GM12878 (cell line): ENCODE results near the gene SPAG9. TPM values are rescaled to one million over a fixed set of nuclear protein-coding genes. Genes with fewer than 3 reads are reported as not detected.

Experiments
- ATAC-seq: fragments of 200-7000 bp; cut with Tn5 transposase; 3 replicates; pipeline ENCODE4 v1.9.1; 2020; ENCODE audit warnings: mild to moderate bottlenecking, moderate library complexity
- BruUV-seq: library from RNA; stranded (reverse); fragments of 400-500 nt; replicated peaks from 2 replicates; lab custom pipeline; 2021; lab: Mats Ljungman, UMichigan
- CTCF ChIA-PET: fragments of 300-600 bp; sonication (Branson Sonifier 250); formaldehyde crosslinking; extraction: SDS; loops from one replicate; lab custom pipeline; 2021; ENCODE audit warnings: inconsistent platforms; lab: Yijun Ruan, JAX
- POLR2A ChIA-PET: fragments of 350-600 bp; formaldehyde crosslinking; extraction: SDS; loops from one replicate; lab custom pipeline; 2021; ENCODE audit warnings: inconsistent platforms; lab: Charles Lee
- RAD21 ChIA-PET: fragments of 300-600 bp; sonication (Branson Sonifier 250); formaldehyde crosslinking; loops from one replicate; lab custom pipeline; 2023; ENCODE audit warnings: antibody characterized with exemption; ENCODE audit not compliant: unreplicated experiment; lab: Charles Lee
- SMC1A ChIA-PET: fragments of 300-600 bp; sonication (Branson Sonifier 250); formaldehyde crosslinking; loops from one replicate; lab custom pipeline; 2023; ENCODE audit not compliant: unreplicated experiment, uncharacterized antibody; lab: Charles Lee
- DNase-seq: peaks from one replicate; pipeline ENCODE4 v3.0.0-alpha.2; 2011; ENCODE audit warnings: low read depth, low spot score
- FAIRE-seq: peaks from 3 replicates; lab custom pipeline; 2011; peaks lifted over from hg19 to GRCh38; lab: Jason Lieb, UNC
- H2AFZ ChIP-seq: 2 replicates; pipeline ENCODE4 v1.6.0; 2011; ENCODE audit warnings: low read depth, low read length, control low read depth; ENCODE audit not compliant: control insufficient read depth
- H3K27ac ChIP-seq: 2 replicates; pipeline ENCODE4 v1.5.1; 2011; ENCODE audit warnings: control low read depth; ENCODE audit not compliant: control insufficient read depth, insufficient read depth
- H3K27me3 ChIP-seq, 2 experiments: replicated peaks in 1 of 2; 2 replicates each; pipeline versions ENCODE4 v1.6.0 to v1.6.1; 2011; ENCODE audit warnings: low read length in 1 of 2; ENCODE audit not compliant: control insufficient read depth in 2 of 2, insufficient read depth in 2 of 2
- H3K36me3 ChIP-seq, 2 experiments: 2 replicates each; pipeline ENCODE4 v1.5.1; 2011; ENCODE audit warnings: low read length in 1 of 2; ENCODE audit not compliant: control insufficient read depth in 2 of 2, insufficient read depth in 2 of 2
- H3K4me1 ChIP-seq: 2 replicates; pipeline ENCODE4 v1.6.1; 2011; ENCODE audit warnings: mild to moderate bottlenecking, low read length, moderate library complexity, mixed read lengths; ENCODE audit not compliant: control insufficient read depth, insufficient read depth
- H3K4me2 ChIP-seq: 2 replicates; pipeline ENCODE4 v1.6.0; 2011; ENCODE audit warnings: control low read depth; ENCODE audit not compliant: control insufficient read depth, insufficient read depth
- H3K4me3 ChIP-seq: fragments of 200-600 bp; sonication (generic); 2 replicates; pipeline ENCODE4 v1.5.1; 2016
- H3K79me2 ChIP-seq: 2 replicates; pipeline ENCODE4 v1.6.0; 2011; ENCODE audit warnings: low read length; ENCODE audit not compliant: control insufficient read depth, insufficient read depth
- H3K9ac ChIP-seq: 2 replicates; pipeline ENCODE4 v1.8.0; 2011; ENCODE audit warnings: low read length, control low read depth, mixed read lengths; ENCODE audit not compliant: control insufficient read depth, insufficient read depth
- H3K9me3 ChIP-seq: replicated peaks from 3 replicates; pipeline ENCODE4 v1.5.1; 2011; ENCODE audit warnings: mild to moderate bottlenecking, low read length; ENCODE audit not compliant: control insufficient read depth, insufficient read depth
- H4K20me1 ChIP-seq: 2 replicates; pipeline ENCODE4 v1.6.0; 2011; ENCODE audit not compliant: control insufficient read depth, insufficient read depth
- ATF3 ChIP-seq: IDR thresholded peaks from 2 replicates; pipeline ENCODE4 v1.6.1; 2011; ENCODE audit warnings: low read depth, mild to moderate bottlenecking, low read length, moderate library complexity, borderline replicate concordance; ENCODE audit errors: extremely low read depth
- BACH1 ChIP-seq: fragments of 450-650 bp; IDR thresholded peaks from 2 replicates; pipeline ENCODE4 v1.6.1; 2017; ENCODE audit warnings: mild to moderate bottlenecking, borderline replicate concordance
- HDGF ChIP-seq: fragments of 450-650 bp; IDR thresholded peaks from 2 replicates; pipeline ENCODE4 v1.6.1; 2016; ENCODE audit warnings: antibody characterized with exemption
- MYB ChIP-seq: fragments of 150-350 bp; IDR thresholded peaks from 2 replicates; pipeline ENCODE4 v1.6.1; 2014; ENCODE audit warnings: mild to moderate bottlenecking, low read depth, low read length, borderline replicate concordance
- NFXL1 ChIP-seq: fragments of 450-650 bp; IDR thresholded peaks from 2 replicates; pipeline ENCODE4 v1.6.1; 2017; ENCODE audit warnings: antibody characterized with exemption, mild to moderate bottlenecking, borderline replicate concordance
- PAX5 ChIP-seq: IDR thresholded peaks from 2 replicates; pipeline ENCODE4 v1.6.1; 2011; ENCODE audit warnings: low read depth, low read length, borderline replicate concordance
- POLR2AphosphoS5 ChIP-seq: IDR thresholded peaks from 2 replicates; pipeline ENCODE4 v1.6.1; 2011; ENCODE audit warnings: mild to moderate bottlenecking, low read length, inconsistent platforms
- RAD51 ChIP-seq: fragments of 450-650 bp; IDR thresholded peaks from 2 replicates; pipeline ENCODE4 v1.6.1; 2016; ENCODE audit warnings: moderate library complexity, mild to moderate bottlenecking, inconsistent platforms
- RELB ChIP-seq: fragments of 450-650 bp; IDR thresholded peaks from 2 replicates; pipeline ENCODE4 v1.6.1; 2017; ENCODE audit warnings: low read depth, mild to moderate bottlenecking, moderate library complexity
- RUNX3 ChIP-seq: IDR thresholded peaks from 2 replicates; pipeline ENCODE4 v1.6.1; 2012; ENCODE audit warnings: low read length, inconsistent platforms
- SKIL ChIP-seq: fragments of 450-650 bp; IDR thresholded peaks from 2 replicates; pipeline ENCODE4 v1.6.1; 2017; ENCODE audit warnings: mild to moderate bottlenecking, low read depth, inconsistent platforms; ENCODE audit not compliant: poor library complexity, severe bottlenecking
- SMC3 ChIP-seq: IDR thresholded peaks from 2 replicates; pipeline ENCODE4 v1.6.1; 2011; ENCODE audit warnings: low read length, improper control_type of control experiment, borderline replicate concordance
- SP1 ChIP-seq: IDR thresholded peaks from one replicate; pipeline ENCODE4 v1.6.1; 2011; ENCODE audit warnings: low read depth, low read length
- SPI1 ChIP-seq: IDR thresholded peaks from 2 replicates; pipeline ENCODE4 v1.6.1; 2011; ENCODE audit warnings: low read depth, mild to moderate bottlenecking, low read length, moderate library complexity, borderline replicate concordance; ENCODE audit not compliant: insufficient read depth
- STAT3 ChIP-seq: IDR thresholded peaks from 2 replicates; pipeline ENCODE4 v1.6.1; 2011; ENCODE audit warnings: low read depth, low read length, improper control_type of control experiment
- ZSCAN29 ChIP-seq: fragments of 450-650 bp; IDR thresholded peaks from 2 replicates; pipeline ENCODE4 v1.6.1; 2017; ENCODE audit warnings: mild to moderate bottlenecking, moderate library complexity
- WGBS: methylation state at CpG from one replicate; pipeline ENCODE4 v1.1.6; 2016; ENCODE audit warnings: low lambda C conversion rate; ENCODE audit not compliant: insufficient replicate concordance, insufficient coverage; ENCODE audit errors: missing lambda C conversion rate; 5-methylcytosine and 5-hydroxymethylcytosine counted together
- in situ Hi-C: fragments of 300-500 bp; cut with MboI; formaldehyde crosslinking; loops from 9 replicates; pipeline ENCODE4 v1.14.3; 2018; ENCODE audit warnings: mixed read lengths
- intact Hi-C: fragments of 100-400 bp; cut with micrococcal nuclease; formaldehyde crosslinking; loops from one replicate; pipeline ENCODE4 v1.14.2; 2022; ENCODE audit not compliant: unreplicated experiment
- polyA plus RNA-seq, 11 experiments: library from polyadenylated mRNA; depleted of rRNA in 4 of 11; unstranded in 6 of 11; stranded (reverse) in 5 of 11; fragments of >200 nt; fragmentation: Nextera tagmentation in 4 of 11; fragmentation: Illumina TruSeq in 1 of 11; extraction: Ambion mirVana in 4 of 11; extraction: Trizol in 1 of 11; gene quantifications; 1 replicate in 1 of 11; 2 replicates in 10 of 11; pipeline versions ENCODE4 v1.2.1 to v1.2.3, GENCODE V29; 2011 to 2016; ENCODE audit warnings: inconsistent platforms in 2 of 11, missing spikeins in 2 of 11, low read depth in 1 of 11
- total RNA-seq, 4 experiments: library from RNA; depleted of rRNA in 3 of 4; stranded (reverse); fragments of >200 nt in 3 of 4; fragmentation: Illumina TruSeq in 1 of 4; extraction: Trizol in 1 of 4; gene quantifications; 2 replicates each; pipeline versions ENCODE4 v1.2.1 to v1.2.3, GENCODE V29; 2013 to 2021

Gene SPAG9
- total and polyA plus RNA-seq, 10 of the 15 experiments (the other 5 are each of a cell fraction or from before 2014, with no cell fraction given), result 6.6 to 42.0 (median 24.9) TPM

GRCh38 chr17:51153210-51154072 lies 32.8 kb upstream of the SPAG9 start, which contains the start of gene NME1:
TSS of gene NME1 (plus strand) at chr17:51153559. CDS start at chr17:51155655, 2,096 bp downstream.
- Histone ChIP-seq H3K27me3 (no peaks in the 10 kb centered on the region), H3K4me1 (peaks cover 7% of the 10 kb centered on the region), H3K4me3 (peak within 1 kb of the TSS; percentile 90), H4K20me1 (no peaks in the 10 kb centered on the region), H3K27ac (peak within 1 kb of the TSS; percentile 84), H3K36me3 (peaks cover 5 to 17% of the 10 kb centered on the region in 2 experiments), H3K9me3 (no peaks in the 10 kb centered on the region), H3K79me2 (peaks cover 43% of the 10 kb centered on the region), H3K9ac (peak within 1 kb of the TSS; percentile 86), H2AFZ (peak within 1 kb of the TSS; percentile 99), H3K4me2 (peak within 1 kb of the TSS; percentile 99)
- ATAC-seq (peak; percentile 93), DNase-seq (peak; percentile 99), FAIRE-seq (peak; percentile 98)
- POLR2A ChIA-PET, result interaction anchor here (0.6 to 1.6 kb wide), 10 partner anchors 13 to 287 kb away, joined by 3 to 15 read pairs (median 4); partner anchors contain the start of genes NME2, SPAG9 and TOB1
- in situ Hi-C loops, result loop anchor here (5.0 kb wide), 2 partner anchors 151 to 286 kb away; partner anchors contain the start of gene TOB1
- CTCF ChIA-PET, result interaction anchor here (0.6 to 4.6 kb wide), 42 partner anchors 10 to 521 kb away, joined by 3 to 103 read pairs (median 5); partner anchors contain the start of genes NME2 and SPAG9
- RAD21 ChIA-PET, result interaction anchor here (0.6 to 1.7 kb wide), 26 partner anchors 9 to 300 kb away, joined by 3 to 35 read pairs (median 4); partner anchors contain the start of genes SPAG9 and TOB1
- SMC1A ChIA-PET, result interaction anchor here (0.7 to 3.8 kb wide), 31 partner anchors 9 to 517 kb away, joined by 3 to 64 read pairs (median 4); no protein-coding TSS in a partner anchor
- intact Hi-C loops, result loop anchor here (1.0 to 2.0 kb wide), 4 partner anchors 32 to 289 kb away; no protein-coding TSS in a partner anchor
- WGBS, result under 1% methylated on average over 60 of the region's 60 CpGs
- BruUV-seq, result no TSS peak
- peak; percentile 51; the same call in 1 of the 2 replicates for TF ChIP-seq ATF3
- TF ChIP-seq MYB, result peak; percentile 79
- TF ChIP-seq SP1, result peak; percentile 95
- peak; percentile 91 for TF ChIP-seq POLR2AphosphoS5
- peak; percentile 79; the same call in 1 of the 2 replicates for TF ChIP-seq STAT3
- peak; percentile 95 for TF ChIP-seq RELB
- no peak for TF ChIP-seq SKIL
- TF ChIP-seq RUNX3, result peak; percentile 79
- TF ChIP-seq HDGF, result peak; percentile 94
- TF ChIP-seq NFXL1, result no peak
- TF ChIP-seq SMC3, result peak; percentile 84; the same call in 1 of the 2 replicates
- TF ChIP-seq BACH1, result peak; percentile 79
- peak; percentile 86 for TF ChIP-seq PAX5
- TF ChIP-seq SPI1, result peak; percentile 49; the same call in 1 of the 2 replicates
- TF ChIP-seq ZSCAN29, result peak; percentile 77; the same call in 1 of the 2 replicates
- TF ChIP-seq RAD51, result peak; percentile 95
